Ovary (tissue), 9 donors: ENCODE data around the gene LPCAT3. TPM values are rescaled to one million over a fixed set of nuclear protein-coding genes. Genes with fewer than 3 reads are reported as not detected.
A peak's percentile ranks its signal among the peaks of the same experiment; 100 is the strongest.

ENCODE experiments used
- DNase-seq, 5 donors: peaks; one replicate each; pipeline ENCODE4 v3.0.0-alpha.2; 2019 to 2020
- H3K27ac ChIP-seq, 2 donors: fragments of 200-600 bp; one replicate each; pipeline versions ENCODE4 v1.5.1 to v1.8.0; 2019 to 2022
- H3K27me3 ChIP-seq: fragments of 200-600 bp; one replicate; pipeline ENCODE4 v1.8.0; 2022
- H3K36me3 ChIP-seq: fragments of 200-600 bp; sonication (generic); one replicate; pipeline ENCODE4 v1.5.1; 2019
- H3K4me1 ChIP-seq: one replicate; pipeline ENCODE4 v1.8.1; 2013; ENCODE audit warnings: mild to moderate bottlenecking, moderate library complexity; ENCODE audit not compliant: insufficient read depth
- H3K4me3 ChIP-seq: fragments of 200-600 bp; sonication (generic); one replicate; pipeline ENCODE4 v1.5.1; 2017
- H3K9me3 ChIP-seq, 2 donors: fragments of 200-600 bp in 1 of 2; sonication (generic) in 1 of 2; one replicate each; pipeline versions ENCODE4 v1.5.1 to v1.8.1; 2013 to 2019; ENCODE audit warnings: mild to moderate bottlenecking in 1 of 2, moderate library complexity in 1 of 2
- CTCF ChIP-seq, 3 donors: fragments of 450-650 bp in 2 of 3; fragments of 200-600 bp in 1 of 3; IDR thresholded peaks; one replicate each; pipeline versions ENCODE4 v1.5.1 to v1.8.0; 2016 to 2022; ENCODE audit warnings: antibody characterized with exemption in 3 of 3, mild to moderate bottlenecking in 1 of 3
- EP300 ChIP-seq: sonication (generic); formaldehyde crosslinking; IDR thresholded peaks from one replicate; pipeline ENCODE4 v1.6.1; 2017; ENCODE audit warnings: antibody characterized with exemption
- POLR2A ChIP-seq: fragments of 450-650 bp; IDR thresholded peaks from one replicate; pipeline ENCODE4 v1.6.1; 2017; ENCODE audit warnings: antibody characterized with exemption, mild to moderate bottlenecking, moderate library complexity
- WGBS, 3 donors: extraction: QIAGEN DNeasy Blood & Tissue Kit in 1 of 3; methylation state at CpG; one replicate each; pipeline versions ENCODE4 v1.1.5 to v1.1.7; 2013 to 2017; 5-methylcytosine and 5-hydroxymethylcytosine counted together
- intact Hi-C, 4 donors: fragments of 100-400 bp; cut with DNase I; formaldehyde crosslinking; loops; one replicate each; pipeline versions ENCODE4 v1.11.0 to v1.15.1; 2022 to 2023
- polyA plus RNA-seq, 2 donors: library from polyadenylated mRNA; stranded (reverse); fragments of 200-250 nt in 1 of 2; fragments of 350-450 nt in 1 of 2; fragmentation: Illumina TruSeq in 1 of 2; extraction: RNeasy Lipid Tissue Mini Kit (QIAGEN cat#74804) in 1 of 2; gene quantifications; one replicate each; pipeline ENCODE4 v1.2.3, GENCODE V29; 2013 to 2014
- total RNA-seq, 7 donors: library from RNA; depleted of rRNA in 2 of 7; stranded (reverse); fragments of >200 nt in 2 of 7; fragmentation: NEBNext Ultra II Directional in 3 of 7; extraction: Animal tissue kit (Norgen Biotek cat#: 25700) in 3 of 7; gene quantifications; one replicate each; pipeline versions ENCODE4 v1.1.0 to v1.2.4, GENCODE V29; 2016 to 2023
- donor health status: DM: no; HTN: no; CAD: no; lungs with moderate emphysema.
- donor health status: DM: no; HTN: no; CAD: no.
- donor health status: Bipolar disorder and iron deficiency.
- donor health status: DM: yes; HTN: yes; CAD: no.
- donor health status: DM: no; HTN: no; CAD: no.
- donor health status: DM: yes; HTN: yes; CAD: no.

LPCAT3 gene
- total and polyA plus RNA-seq, 9 donors = 15.5 to 51.2 (median 39.5) TPM

- H3K27ac ChIP-seq = peak overlapping the region; percentile 95 to 99
- 15 to 21% (median 19%) methylated on average over 7 of the region's 7 CpGs for WGBS, 3 donors
- intact Hi-C loops = loop anchor here in 1 of 4 donors (5.0 kb wide), 1 partner anchor 57 kb away; the partner anchor contains the start of gene SPSB2
- H3K36me3 ChIP-seq = no peaks in the 10 kb centered on the region
- peak overlapping the region; percentile 74 for H3K4me3 ChIP-seq
- no peaks in the 10 kb centered on the region for H3K27me3 ChIP-seq
- TF ChIP-seq EP300 = no peak
- peak in 2 of 5 donors; percentile 36 to 40 for DNase-seq
- no peaks in the 10 kb centered on the region for H3K9me3 ChIP-seq
- peaks cover 23% of the 10 kb centered on the region for H3K4me1 ChIP-seq
Measured at GRCh38 chr12:6929466-6930452, 88.5 kb downstream of the LPCAT3 start.

- DNase-seq = peak in 2 of 5 donors; percentile 31 to 39
- Histone ChIP-seq H3K27me3 (no peaks in the 10 kb centered on the region), H3K4me3 (peak overlapping the region; percentile 74), H3K27ac (peak overlapping the region; percentile 95 to 99), H3K36me3 (no peaks in the 10 kb centered on the region), H3K4me1 (peaks cover 25% of the 10 kb centered on the region), H3K9me3 (no peaks in the 10 kb centered on the region)
- no peak for TF ChIP-seq EP300
- TF ChIP-seq POLR2A = peak; percentile 31
- TF ChIP-seq CTCF (IDR thresholded peaks at IDR 0.05) = no peak
- WGBS, 3 donors = 2 to 3% (median 3%) methylated on average over 19 of the region's 19 CpGs
- intact Hi-C loops = loop anchor here in 1 of 4 donors (5.0 kb wide), 1 partner anchor 57 kb away; the partner anchor contains the start of gene SPSB2
Measured at GRCh38 chr12:6928703-6929407, 89.4 kb downstream of the LPCAT3 start.

- intact Hi-C loops = loop anchor here in 1 of 4 donors (5.0 kb wide), 1 partner anchor 56 kb away; the partner anchor contains the start of gene SPSB2
- no peaks in the 10 kb centered on the region for H3K9me3 ChIP-seq
- 0 to 1% (median 1%) methylated on average over 15 to 72 of the region's 79 CpGs for WGBS, 3 donors
- H3K27me3 ChIP-seq = no peaks in the 10 kb centered on the region
- peak; percentile 54 to 73 (median 69) for DNase-seq
- peak overlapping the region; percentile 74 for H3K4me3 ChIP-seq
- H3K4me1 ChIP-seq = peaks cover 23% of the 10 kb centered on the region
- no peaks in the 10 kb centered on the region for H3K36me3 ChIP-seq
- H3K27ac ChIP-seq = peak overlapping the region; percentile 95 to 99
- TF ChIP-seq CTCF (IDR thresholded peaks at IDR 0.05) = no peak
- no peak for TF ChIP-seq POLR2A
- TF ChIP-seq EP300 = no peak
Measured at GRCh38 chr12:6928022-6928702, 90.1 kb downstream of the LPCAT3 start.

DNA sequence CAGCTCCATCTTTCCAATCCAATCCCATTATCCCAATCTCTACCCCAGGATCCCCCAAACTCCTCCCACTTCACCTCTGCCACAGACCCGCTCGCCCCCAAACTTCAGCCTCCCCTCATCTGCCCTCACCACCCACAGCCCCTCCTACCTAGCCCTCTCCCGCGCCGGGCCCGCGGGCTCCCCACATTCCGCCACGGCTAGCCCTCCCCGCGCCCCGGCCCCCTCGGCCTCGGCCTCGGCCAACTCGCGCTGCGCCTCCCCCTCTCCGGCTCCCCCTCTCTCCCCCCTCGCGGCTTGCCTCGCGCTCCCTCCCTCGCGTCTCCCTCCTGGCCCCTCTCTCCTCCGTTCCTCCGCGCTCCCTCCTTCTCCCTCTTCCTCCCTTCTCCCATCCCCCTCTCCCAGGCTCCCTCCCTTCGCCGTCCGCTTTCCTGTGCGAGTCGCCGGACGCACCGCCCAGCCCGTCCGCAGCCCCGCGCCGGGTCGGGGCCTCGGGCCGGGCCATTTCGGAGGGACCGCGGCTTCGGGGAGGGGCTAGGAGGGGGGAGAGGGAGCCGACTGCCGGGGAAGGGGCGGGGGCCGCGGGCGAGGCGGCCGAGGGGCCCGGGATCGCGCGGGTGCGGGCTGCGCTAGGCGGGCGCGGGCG is 90.8 kb downstream of the LPCAT3 start, which contains the start of gene ATN1:
Gene ATN1, plus strand, starts transcription at position 581 of the 643 bp plus-strand sequence. CDS start 6,043 bp downstream, outside the sequence.
- peak; percentile 93 to 96 (median 96) for DNase-seq
- intact Hi-C loops = loop anchor here in 1 of 4 donors (5.0 kb wide), 1 partner anchor 55 kb away; the partner anchor contains the start of gene SPSB2

More for the DNA sequence above, 90.8 kb downstream of the LPCAT3 start, which contains the start of gene ATN1:
- H3K4me3 ChIP-seq = peak within 1 kb of the TSS; percentile 74
- TF ChIP-seq POLR2A (peak; percentile 77), CTCF (IDR thresholded peaks at IDR 0.05) (no peak)
- H3K4me1 ChIP-seq = peaks cover 23% of the 10 kb centered on the region
- 0 to 1% (median 1%) methylated on average over 42 to 66 of the region's 66 CpGs for WGBS, 3 donors
- H3K36me3 ChIP-seq = no peaks in the 10 kb centered on the region
- peak within 1 kb of the TSS; percentile 95 to 99 for H3K27ac ChIP-seq
- H3K27me3 ChIP-seq = no peaks in the 10 kb centered on the region
- H3K9me3 ChIP-seq = no peaks in the 10 kb centered on the region
